HCT116 (cell line): Measurements from ENCODE around the gene GPX3. TPM values are rescaled to one million over a fixed set of nuclear protein-coding genes. Genes with fewer than 3 reads are reported as not detected.

Source experiments
- ATAC-seq: fragments of 200-7000 bp; cut with Tn5 transposase; 2 replicates; pipeline ENCODE4 v1.9.1; 2020; ENCODE audit warnings: mild to moderate bottlenecking, moderate library complexity
- BruUV-seq: library from RNA; stranded (reverse); fragments of 400-500 nt; replicated peaks from 2 replicates; lab custom pipeline; 2021; lab: Mats Ljungman, UMichigan
- CTCF ChIA-PET: fragments of 300-600 bp; sonication (Branson Sonifier 250); formaldehyde crosslinking; loops from one replicate; lab custom pipeline; 2021; ENCODE audit warnings: antibody characterized with exemption; lab: Charles Lee
- POLR2A ChIA-PET: fragments of 300-600, 350-600 bp; sonication (Branson Sonifier 250); formaldehyde crosslinking; loops from one replicate; lab custom pipeline; 2021; ENCODE audit warnings: antibody characterized with exemption; lab: Charles Lee
- RAD21 ChIA-PET, 2 experiments: fragments of 300-600 bp; sonication (Branson Sonifier 250); formaldehyde crosslinking; loops; one replicate each; lab custom pipeline; 2023; ENCODE audit warnings: low total read pairs in 2 of 2; ENCODE audit not compliant: uncharacterized antibody in 2 of 2, unreplicated experiment in 2 of 2, low non-redundant PET in 1 of 2; lab: Charles Lee
- DNase-seq: peaks from one replicate; pipeline ENCODE4 v3.0.0-alpha.2; 2010; ENCODE audit warnings: low read depth, low spot score
- H2AFZ ChIP-seq: fragments of 200-600 bp; shearing (Covaris generic), sonication (generic); 2 replicates; pipeline ENCODE4 v1.6.1; 2017; ENCODE audit warnings: low read depth, mixed run types, mixed read lengths, antibody characterized with exemption, low read length; ENCODE audit not compliant: poor library complexity, severe bottlenecking
- H3K27ac ChIP-seq: 2 replicates; pipeline ENCODE4 v1.5.1; 2012; ENCODE audit warnings: low read depth, low read length
- H3K27me3 ChIP-seq: fragments of 200-600 bp; sonication (generic); 2 replicates; pipeline ENCODE4 v1.6.1; 2016; ENCODE audit warnings: mixed run types, low read length, mixed read lengths; ENCODE audit not compliant: insufficient read depth
- H3K36me3 ChIP-seq, 2 experiments: fragments of 200-500 bp in 1 of 2; fragments of 200-600 bp in 1 of 2; sonication (Bioruptor generic) in 1 of 2; sonication (generic) in 1 of 2; 2 replicates each; pipeline versions ENCODE4 v1.5.1 to v1.6.1; 2014 to 2016; ENCODE audit warnings: low read length in 2 of 2, inconsistent platforms in 1 of 2, mixed read lengths in 1 of 2, mixed run types in 1 of 2; ENCODE audit not compliant: insufficient read depth in 2 of 2, control insufficient read depth in 1 of 2
- H3K4me1 ChIP-seq, 2 experiments: fragments of 200-600 bp in 1 of 2; sonication (generic) in 1 of 2; 2 replicates each; pipeline versions ENCODE4 v1.5.1 to v1.6.1; 2012 to 2017; ENCODE audit warnings: low read length in 2 of 2, inconsistent platforms in 1 of 2, mild to moderate bottlenecking in 1 of 2, mixed read lengths in 1 of 2, mixed run types in 1 of 2, moderate library complexity in 1 of 2; ENCODE audit not compliant: insufficient read depth in 2 of 2, control insufficient read depth in 1 of 2
- H3K4me2 ChIP-seq: fragments of 200-600 bp; sonication (generic); 2 replicates; pipeline ENCODE4 v1.6.1; 2017; ENCODE audit warnings: mixed run types, low read length, mixed read lengths
- H3K4me3 ChIP-seq, 2 experiments: fragments of 200-600 bp in 1 of 2; sonication (generic) in 1 of 2; replicated peaks in 1 of 2; 2 replicates each; pipeline ENCODE4 v1.5.1; 2011 to 2016; ENCODE audit warnings: low read length in 2 of 2, control low read depth in 1 of 2, low read depth in 1 of 2, mild to moderate bottlenecking in 1 of 2, mixed read lengths in 1 of 2, mixed run types in 1 of 2
- H3K79me2 ChIP-seq: fragments of 200-600 bp; sonication (generic); 2 replicates; pipeline ENCODE4 v1.6.1; 2017; ENCODE audit warnings: mild to moderate bottlenecking, mixed run types, low read length, moderate library complexity, mixed read lengths; ENCODE audit not compliant: insufficient read depth
- H3K9ac ChIP-seq: fragments of 200-600 bp; sonication (generic); 2 replicates; pipeline ENCODE4 v1.6.1; 2016; ENCODE audit warnings: low read length, mixed read lengths
- H3K9me2 ChIP-seq: fragments of 200-600 bp; sonication (generic), shearing (Covaris generic); 2 replicates; pipeline ENCODE4 v1.6.1; 2017; ENCODE audit warnings: mixed run types, mild to moderate bottlenecking, moderate library complexity; ENCODE audit not compliant: insufficient read depth
- H3K9me3 ChIP-seq, 2 experiments: fragments of 200-500 bp in 1 of 2; fragments of 200-600 bp in 1 of 2; sonication (Bioruptor generic) in 1 of 2; sonication (generic) in 1 of 2; 2 replicates each; pipeline ENCODE4 v1.6.1; 2014 to 2017; ENCODE audit warnings: low read length in 2 of 2, mixed read lengths in 2 of 2, inconsistent platforms in 1 of 2, low read depth in 1 of 2, mild to moderate bottlenecking in 1 of 2, mixed run types in 1 of 2, moderate library complexity in 1 of 2; ENCODE audit not compliant: control insufficient read depth in 1 of 2, insufficient read depth in 1 of 2
- H4K20me1 ChIP-seq: fragments of 200-600 bp; sonication (generic), shearing (Covaris generic); 2 replicates; pipeline ENCODE4 v1.6.1; 2017; ENCODE audit warnings: mixed run types, mild to moderate bottlenecking, moderate library complexity; ENCODE audit not compliant: insufficient read depth
- ATF3 ChIP-seq: IDR thresholded peaks from 2 replicates; pipeline ENCODE4 v1.6.1; 2012
- ELF1 ChIP-seq: IDR thresholded peaks from 2 replicates; pipeline ENCODE4 v1.6.1; 2012; ENCODE audit warnings: low read depth, borderline replicate concordance
- JUND ChIP-seq: IDR thresholded peaks from 2 replicates; pipeline ENCODE4 v1.6.1; 2012
- MAX ChIP-seq: IDR thresholded peaks from 2 replicates; pipeline ENCODE4 v1.6.1; 2012
- RAD21 ChIP-seq: IDR thresholded peaks from 2 replicates; pipeline ENCODE4 v1.6.1; 2012; ENCODE audit warnings: low read depth, mild to moderate bottlenecking
- REST ChIP-seq: IDR thresholded peaks from 2 replicates; pipeline ENCODE4 v1.6.1; 2012; ENCODE audit warnings: low read depth
- SIN3A ChIP-seq: IDR thresholded peaks from 2 replicates; pipeline ENCODE4 v1.6.1; 2012; ENCODE audit warnings: low read depth
- SP1 ChIP-seq: IDR thresholded peaks from 2 replicates; pipeline ENCODE4 v1.6.1; 2012; ENCODE audit warnings: low read depth
- SRF ChIP-seq: IDR thresholded peaks from 2 replicates; pipeline ENCODE4 v1.6.1; 2012; ENCODE audit warnings: low read depth
- TCF7L2 ChIP-seq: IDR thresholded peaks from 2 replicates; pipeline ENCODE4 v1.7.0; 2011; ENCODE audit warnings: borderline replicate concordance, inconsistent platforms; ENCODE audit not compliant: insufficient read depth, insufficient read length; ENCODE audit errors: extremely low read depth
- ZFX ChIP-seq: fragments of 450-650 bp; IDR thresholded peaks from 2 replicates; pipeline ENCODE4 v1.6.1; 2017
- intact Hi-C: fragments of 100-400 bp; cut with micrococcal nuclease; formaldehyde crosslinking; loops from 2 replicates; pipeline ENCODE4 v1.10.0; 2022
- total RNA-seq: library from RNA; stranded (reverse); gene quantifications from one replicate; pipeline ENCODE4 v1.2.1, GENCODE V29; 2021; ENCODE audit not compliant: unreplicated experiment

The GPX3 gene
- total RNA-seq, 1 experiment from 2014 or later, result 0.96 TPM

- Histone ChIP-seq H3K9me3 (no peaks in the 10 kb centered on the region), H2AFZ (no peak overlapping the region), H3K79me2 (no peaks in the 10 kb centered on the region), H3K9me2 (no peaks in the 10 kb centered on the region), H3K4me2 (no peak overlapping the region), H3K27me3 (no peaks in the 10 kb centered on the region), H3K4me1 (no peaks in the 10 kb centered on the region), H3K9ac (no peak overlapping the region), H4K20me1 (no peaks in the 10 kb centered on the region), H3K27ac (no peak overlapping the region), H3K4me3 (no peak overlapping the region), H3K36me3 (no peaks in the 10 kb centered on the region)
- ChIA-PET CTCF (no interaction called here), POLR2A (no interaction called here), RAD21 (no interaction called here)
- DNase-seq (no peak), ATAC-seq (no peak)
- TF ChIP-seq MAX, result no peak
- no peak for TF ChIP-seq SIN3A
- TF ChIP-seq RAD21, result no peak
- TF ChIP-seq JUND, result no peak
- TF ChIP-seq ELF1, result no peak
- TF ChIP-seq ATF3, result no peak
- TF ChIP-seq TCF7L2, result no peak
- TF ChIP-seq SRF, result no peak
- no peak for TF ChIP-seq REST
- TF ChIP-seq ZFX, result no peak
- TF ChIP-seq SP1, result no peak
- BruUV-seq, result no TSS peak
- intact Hi-C loops, result no loop called here
Observed at GRCh38 chr5:151015974-151016587, 4.3 kb upstream of the GPX3 start.
